Sigmoid colon (tissue), 4 donors: Measurements from ENCODE around the gene DENND4B.

Source experiments
- EP300 ChIP-seq, 4 donors: sonication (generic); formaldehyde crosslinking; IDR thresholded peaks; one replicate each; pipeline ENCODE4 v1.6.1; 2017; ENCODE audit warnings: antibody characterized with exemption in 4 of 4
- POLR2A ChIP-seq, 2 donors: fragments of 450-650 bp; IDR thresholded peaks; one replicate each; pipeline ENCODE4 v1.6.1; 2016; ENCODE audit warnings: antibody characterized with exemption in 2 of 2, mild to moderate bottlenecking in 2 of 2, moderate library complexity in 2 of 2
- TF ChIP-seq, protein P1 (sequence below), 4 experiments: fragments of 450-650 bp in 3 of 4; fragments of 200-600 bp in 1 of 4; IDR thresholded peaks; one replicate each; pipeline ENCODE4 v1.5.1; 2016 to 2019; ENCODE audit warnings: antibody characterized with exemption in 4 of 4, mild to moderate bottlenecking in 3 of 4, moderate library complexity in 2 of 4

DNA sequence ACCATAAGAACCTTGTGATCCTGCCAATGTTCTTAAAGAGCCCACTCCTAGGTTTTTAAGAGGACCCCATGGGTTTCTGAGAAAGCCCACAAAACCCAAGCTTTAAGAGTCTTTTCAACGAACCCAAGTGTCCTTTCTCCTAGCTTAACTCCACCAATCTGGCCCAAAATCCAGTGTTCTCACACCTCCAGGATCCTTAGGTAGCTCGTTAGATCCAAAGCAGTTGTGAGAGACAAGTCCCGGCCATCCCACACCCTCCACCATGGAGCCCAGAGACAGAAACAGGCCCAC lies 1.7 kb downstream of the DENND4B start:
- no peak for TF ChIP-seq POLR2A (IDR thresholded peaks at IDR 0.05)
- TF ChIP-seq, protein P1, sequence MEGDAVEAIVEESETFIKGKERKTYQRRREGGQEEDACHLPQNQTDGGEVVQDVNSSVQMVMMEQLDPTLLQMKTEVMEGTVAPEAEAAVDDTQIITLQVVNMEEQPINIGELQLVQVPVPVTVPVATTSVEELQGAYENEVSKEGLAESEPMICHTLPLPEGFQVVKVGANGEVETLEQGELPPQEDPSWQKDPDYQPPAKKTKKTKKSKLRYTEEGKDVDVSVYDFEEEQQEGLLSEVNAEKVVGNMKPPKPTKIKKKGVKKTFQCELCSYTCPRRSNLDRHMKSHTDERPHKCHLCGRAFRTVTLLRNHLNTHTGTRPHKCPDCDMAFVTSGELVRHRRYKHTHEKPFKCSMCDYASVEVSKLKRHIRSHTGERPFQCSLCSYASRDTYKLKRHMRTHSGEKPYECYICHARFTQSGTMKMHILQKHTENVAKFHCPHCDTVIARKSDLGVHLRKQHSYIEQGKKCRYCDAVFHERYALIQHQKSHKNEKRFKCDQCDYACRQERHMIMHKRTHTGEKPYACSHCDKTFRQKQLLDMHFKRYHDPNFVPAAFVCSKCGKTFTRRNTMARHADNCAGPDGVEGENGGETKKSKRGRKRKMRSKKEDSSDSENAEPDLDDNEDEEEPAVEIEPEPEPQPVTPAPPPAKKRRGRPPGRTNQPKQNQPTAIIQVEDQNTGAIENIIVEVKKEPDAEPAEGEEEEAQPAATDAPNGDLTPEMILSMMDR (IDR thresholded peaks at IDR 0.05): no peak
- no peak for TF ChIP-seq EP300 (IDR thresholded peaks at IDR 0.05)
